SU-DHL-6 (cell line): ENCODE data around the gene BABAM1.
A peak's percentile ranks its signal among the peaks of the same experiment; 100 is the strongest.

Source experiments
- H2AFZ ChIP-seq: fragments of 200-600 bp; sonication (generic); 2 replicates; pipeline ENCODE4 v1.6.1; 2014; ENCODE audit warnings: low read depth, mild to moderate bottlenecking, moderate library complexity, mixed read lengths, antibody characterized with exemption, low read length; ENCODE audit not compliant: severe bottlenecking
- H3F3A ChIP-seq: fragments of 200-600 bp; shearing (Covaris generic); 2 replicates; pipeline ENCODE4 v1.6.0; 2016; ENCODE audit warnings: antibody characterized with exemption, mild to moderate bottlenecking; ENCODE audit not compliant: insufficient read depth
- H3K27ac ChIP-seq: fragments of 200-600 bp; sonication (generic); 2 replicates; pipeline ENCODE4 v1.5.1; 2016; ENCODE audit warnings: low read depth, mild to moderate bottlenecking, low read length, moderate library complexity, mixed read lengths
- H3K27me3 ChIP-seq: fragments of 200-600 bp; sonication (generic), shearing (Covaris generic); 2 replicates; pipeline ENCODE4 v1.6.0; 2014; ENCODE audit warnings: mild to moderate bottlenecking, low read length
- H3K36me3 ChIP-seq: fragments of 200-600 bp; sonication (generic); 2 replicates; pipeline ENCODE4 v1.6.1; 2014; ENCODE audit warnings: mild to moderate bottlenecking, low read length, mixed read lengths
- H3K4me2 ChIP-seq: fragments of 300-600, 200-600 bp; shearing (Covaris generic), sonication (generic); 2 replicates; pipeline ENCODE4 v1.6.0; 2014; ENCODE audit warnings: low read length, low read depth, mild to moderate bottlenecking; ENCODE audit not compliant: poor library complexity, severe bottlenecking
- H3K4me3 ChIP-seq: fragments of 200-600 bp; sonication (generic); 2 replicates; pipeline ENCODE4 v1.5.1; 2014; ENCODE audit warnings: antibody characterized with exemption, low read length, mild to moderate bottlenecking, mixed read lengths; ENCODE audit not compliant: insufficient read depth, poor library complexity, severe bottlenecking
- H3K79me2 ChIP-seq: fragments of 200-600 bp; sonication (generic); 2 replicates; pipeline ENCODE4 v1.6.1; 2014; ENCODE audit warnings: mild to moderate bottlenecking, low read length, moderate library complexity; ENCODE audit not compliant: insufficient read depth
- H3K9ac ChIP-seq: fragments of 200-600 bp; sonication (generic); 2 replicates; pipeline ENCODE4 v1.7.0; 2014; ENCODE audit warnings: mild to moderate bottlenecking, low read length
- H3K9me2 ChIP-seq: fragments of 200-600 bp; sonication (generic); replicated peaks from 2 replicates; pipeline ENCODE4 v1.6.1; 2014; ENCODE audit warnings: low read length; ENCODE audit not compliant: insufficient read depth
- H3K9me3 ChIP-seq: fragments of 200-600 bp; sonication (generic); 2 replicates; pipeline ENCODE4 v1.6.1; 2014; ENCODE audit warnings: low read length, mixed read lengths; ENCODE audit not compliant: insufficient read depth
- H4K20me1 ChIP-seq: fragments of 200-600 bp; sonication (generic); 2 replicates; pipeline ENCODE4 v1.6.1; 2014; ENCODE audit warnings: low read depth, mild to moderate bottlenecking, antibody characterized with exemption, low read length, moderate library complexity, mixed read lengths
- CTCF ChIP-seq: fragments of 200-600 bp; sonication (generic); IDR thresholded peaks from one replicate; pipeline ENCODE4 v1.5.1; 2017; ENCODE audit warnings: antibody characterized with exemption, mild to moderate bottlenecking, low read length, moderate library complexity; ENCODE audit not compliant: insufficient read depth, poor library complexity, severe bottlenecking
- EZH2phosphoT487 ChIP-seq: fragments of 200-600 bp; sonication (generic), shearing (Covaris generic); conservative IDR thresholded peaks from 2 replicates; pipeline ENCODE4 v1.6.1; 2018; ENCODE audit warnings: mild to moderate bottlenecking, antibody characterized with exemption, low read length, moderate library complexity, mixed read lengths

BABAM1 gene

GRCh38 chr19:17303940-17304267 lies 36.7 kb downstream of the BABAM1 start:
- Histone ChIP-seq H3K27me3 (no peaks in the 10 kb centered on the region), H3K79me2 (peaks cover 8% of the 10 kb centered on the region; the same call in 1 of the 2 replicates), H3K4me3 (no peak overlapping the region), H3K9me3 (no peaks in the 10 kb centered on the region), H3F3A (peaks cover 25% of the 10 kb centered on the region), H3K27ac (no peak overlapping the region), H4K20me1 (no peaks in the 10 kb centered on the region), H2AFZ (no peak overlapping the region), H3K36me3 (no peaks in the 10 kb centered on the region), H3K9me2 (no peaks in the 10 kb centered on the region), H3K4me2 (peak overlapping the region; percentile 85), H3K9ac (no peak overlapping the region; the same call in 1 of the 2 replicates)
- TF ChIP-seq EZH2phosphoT487 (no peak), CTCF (no peak)

GRCh38 chr19:17304386-17305215 lies 37.4 kb downstream of the BABAM1 start:
- no peak overlapping the region for H2AFZ ChIP-seq
- no peaks in the 10 kb centered on the region for H3K9me3 ChIP-seq
- no peaks in the 10 kb centered on the region for H3K27me3 ChIP-seq
- H3F3A ChIP-seq, result peaks cover 25% of the 10 kb centered on the region
- no peaks in the 10 kb centered on the region for H4K20me1 ChIP-seq
- H3K9ac ChIP-seq, result no peak overlapping the region
- peak overlapping the region; percentile 47 for H3K4me2 ChIP-seq
- no peak overlapping the region for H3K4me3 ChIP-seq
- TF ChIP-seq EZH2phosphoT487, result no peak
- TF ChIP-seq CTCF, result no peak
- peak overlapping the region; percentile 46 for H3K27ac ChIP-seq
- H3K79me2 ChIP-seq, result peaks cover 10% of the 10 kb centered on the region
- H3K9me2 ChIP-seq, result no peaks in the 10 kb centered on the region
- H3K36me3 ChIP-seq, result no peaks in the 10 kb centered on the region

- Histone ChIP-seq H3K27me3 (no peaks in the 10 kb centered on the region), H3K9me2 (no peaks in the 10 kb centered on the region), H4K20me1 (no peaks in the 10 kb centered on the region), H3K79me2 (peaks cover 15% of the 10 kb centered on the region), H3K9ac (no peak overlapping the region), H3F3A (peaks cover 25% of the 10 kb centered on the region), H3K9me3 (no peaks in the 10 kb centered on the region), H2AFZ (no peak overlapping the region), H3K4me2 (peak overlapping the region; percentile 47), H3K27ac (peak overlapping the region; percentile 46), H3K4me3 (no peak overlapping the region), H3K36me3 (no peaks in the 10 kb centered on the region)
- TF ChIP-seq CTCF, result no peak
- TF ChIP-seq EZH2phosphoT487, result no peak
These were observed 37.9 kb downstream of the BABAM1 start for GRCh38 chr19:17305216-17305516.
